Panc1 (cell line): Measurements from ENCODE around the gene HNRNPUL1. TPM values are rescaled to one million over a fixed set of nuclear protein-coding genes. Genes with fewer than 3 reads are reported as not detected.
A peak's percentile ranks its signal among the peaks of the same experiment; 100 is the strongest.

Source experiments
- ATAC-seq: fragments of 200-7000 bp; cut with Tn5 transposase; 2 replicates; pipeline ENCODE4 v1.9.1; 2020; ENCODE audit warnings: mild to moderate bottlenecking, moderate library complexity
- BruUV-seq: library from RNA; stranded (reverse); fragments of 400-500 nt; replicated peaks from 2 replicates; lab custom pipeline; 2021; lab: Mats Ljungman, UMichigan
- CTCF ChIA-PET: fragments of 300-600 bp; sonication (Branson Sonifier 250); formaldehyde crosslinking; loops from one replicate; lab custom pipeline; 2022; ENCODE audit warnings: antibody characterized with exemption; lab: Charles Lee
- POLR2A ChIA-PET: fragments of 300-600 bp; sonication (Branson Sonifier 250); formaldehyde crosslinking; loops from one replicate; lab custom pipeline; 2022; ENCODE audit warnings: antibody characterized with exemption; lab: Charles Lee
- DNase-seq: peaks from one replicate; pipeline ENCODE4 v3.0.0-alpha.2; 2010; ENCODE audit warnings: low read depth, low spot score
- H3K27ac ChIP-seq: 2 replicates; pipeline ENCODE4 v1.5.1; 2011; ENCODE audit warnings: mild to moderate bottlenecking, low read length, inconsistent platforms
- H3K27me3 ChIP-seq: fragments of 200-500 bp; sonication (Bioruptor generic); 2 replicates; pipeline ENCODE4 v1.6.0; 2014; ENCODE audit warnings: low read length, inconsistent platforms; ENCODE audit not compliant: control insufficient read depth, insufficient read depth
- H3K36me3 ChIP-seq: fragments of 200-500 bp; sonication (Bioruptor generic); 2 replicates; pipeline ENCODE4 v1.5.1; 2014; ENCODE audit warnings: inconsistent platforms, mild to moderate bottlenecking, low read length, moderate library complexity; ENCODE audit not compliant: control insufficient read depth, insufficient read depth
- H3K4me1 ChIP-seq: 2 replicates; pipeline ENCODE4 v1.5.1; 2011; ENCODE audit warnings: inconsistent platforms, mild to moderate bottlenecking, low read length, moderate library complexity; ENCODE audit not compliant: control insufficient read depth, insufficient read depth
- H3K4me3 ChIP-seq, 2 experiments: 2 replicates each; pipeline ENCODE4 v1.5.1; 2011 to 2012; ENCODE audit warnings: low read depth in 2 of 2, low read length in 2 of 2, mild to moderate bottlenecking in 2 of 2, inconsistent platforms in 1 of 2, moderate library complexity in 1 of 2
- H3K9me3 ChIP-seq: fragments of 200-500 bp; sonication (Bioruptor generic); 2 replicates; pipeline ENCODE4 v1.5.1; 2014; ENCODE audit warnings: low read depth, mild to moderate bottlenecking, inconsistent platforms, low read length, moderate library complexity; ENCODE audit not compliant: control insufficient read depth, insufficient read depth
- CTCF ChIP-seq: fragments of 450-650 bp; IDR thresholded peaks from 2 replicates; pipeline ENCODE4 v1.5.1; 2017; ENCODE audit warnings: mild to moderate bottlenecking
- POLR2AphosphoS5 ChIP-seq: IDR thresholded peaks from 2 replicates; pipeline ENCODE4 v1.6.1; 2012; ENCODE audit warnings: mild to moderate bottlenecking, low read depth, low read length, moderate library complexity
- REST ChIP-seq, 2 experiments: IDR thresholded peaks; 2 replicates each; pipeline ENCODE4 v1.6.1; 2011 to 2012; ENCODE audit warnings: low read depth in 2 of 2, control low read depth in 1 of 2, low read length in 1 of 2, mild to moderate bottlenecking in 1 of 2, moderate library complexity in 1 of 2; ENCODE audit not compliant: insufficient read depth in 1 of 2
- SIN3A ChIP-seq: IDR thresholded peaks from 2 replicates; pipeline ENCODE4 v1.6.1; 2012; ENCODE audit warnings: low read depth, mild to moderate bottlenecking, low read length, moderate library complexity, borderline replicate concordance; ENCODE audit not compliant: insufficient read depth
- TCF7L2 ChIP-seq: IDR thresholded peaks from 2 replicates; pipeline ENCODE4 v1.6.1; 2011; ENCODE audit warnings: mild to moderate bottlenecking, low read depth, low read length, inconsistent platforms
- in situ Hi-C: cut with HindIII; loops from 2 replicates; pipeline ENCODE4 v1.10.0; 2016; ENCODE audit warnings: low sequenced_read_pairs, low pct_unique_long_range_greater_than_20kb
- intact Hi-C: fragments of 100-400 bp; cut with micrococcal nuclease; formaldehyde crosslinking; loops from one replicate; pipeline ENCODE4 v1.10.0; 2022; ENCODE audit not compliant: unreplicated experiment
- total RNA-seq: library from RNA; stranded (reverse); gene quantifications from one replicate; pipeline ENCODE4 v1.2.1, GENCODE V29; 2021; ENCODE audit not compliant: unreplicated experiment

Gene HNRNPUL1
- total RNA-seq, 1 experiment from 2014 or later = 183 TPM

GRCh38 chr19:41352279-41352608 is 88.1 kb downstream of the HNRNPUL1 start:
- POLR2A ChIA-PET = no interaction called here

More at GRCh38 chr19:41352279-41352608, 88.1 kb downstream of the HNRNPUL1 start:
- ATAC-seq (no peak), DNase-seq (no peak)
- H3K4me1 ChIP-seq = peaks cover 5% of the 10 kb centered on the region; the same call in 1 of the 2 replicates
- H3K4me3 ChIP-seq = peak overlapping the region; percentile 72 to 79
- CTCF ChIA-PET = interaction anchor here (1.3 kb wide), 1 partner anchor 87 kb away, joined by 3 read pairs; the partner anchor contains the start of gene DMAC2
- peak overlapping the region; percentile 61; the same call in 1 of the 2 replicates for H3K27ac ChIP-seq
- peaks cover 6% of the 10 kb centered on the region for H3K36me3 ChIP-seq
- intact Hi-C loops (no loop called here), in situ Hi-C loops (no loop called here)
- BruUV-seq = no TSS peak
- no peaks in the 10 kb centered on the region for H3K27me3 ChIP-seq
- TF ChIP-seq TCF7L2 (no peak), REST (IDR thresholded peaks at IDR 0.05; ENCODE audit: insufficient read depth in 1 of 2, low read depth in 2 of 2, low read length in 1 of 2) (no peak), POLR2AphosphoS5 (no peak), SIN3A (no peak), CTCF (no peak)
- H3K9me3 ChIP-seq = no peaks in the 10 kb centered on the region
